HG03135 (cell line): Measurements from ENCODE around the gene VSIG8.

Experiments used
- ATAC-seq: cut with Tn5 transposase; IDR thresholded peaks from one replicate; pipeline ENCODE4 v1.9.1; 2021; ENCODE audit warnings: mild to moderate bottlenecking, moderate library complexity; ENCODE audit not compliant: unreplicated experiment

The VSIG8 gene

GRCh38 chr1:159859767-159860322 lies 2.6 kb downstream of the VSIG8 start:
- ATAC-seq: no peak

DNA sequence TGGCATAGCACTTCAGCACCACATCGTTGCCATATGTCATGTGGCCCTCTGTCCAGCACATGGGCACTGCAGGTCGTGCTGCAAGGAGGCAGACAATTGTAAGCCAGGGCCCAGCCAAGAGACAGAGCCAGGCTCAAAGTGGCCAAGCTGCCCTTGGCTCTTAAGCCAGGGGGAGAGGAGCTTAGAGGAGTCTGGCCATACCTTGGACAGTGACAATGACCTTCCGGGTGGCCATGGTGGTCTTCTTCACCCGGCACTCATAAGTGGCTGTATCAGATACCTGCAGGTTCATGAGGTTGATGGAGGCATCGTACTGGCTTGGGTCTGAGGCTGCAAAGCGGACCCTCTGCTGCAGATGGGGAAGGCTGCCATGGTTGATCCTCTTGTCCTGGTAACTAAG lies 4.6 kb downstream of the VSIG8 start:
- ATAC-seq: no peak

- ATAC-seq: no peak
These were observed 5.9 kb downstream of the VSIG8 start for GRCh38 chr1:159856576-159856975.

GRCh38 chr1:159855709-159856108 lies 6.7 kb downstream of the VSIG8 start:
- ATAC-seq: no peak

- peak; percentile 87 for ATAC-seq
These were observed 7.7 kb downstream of the VSIG8 start for GRCh38 chr1:159854693-159855192.

GRCh38 chr1:159854116-159854692 lies 8.3 kb downstream of the VSIG8 start:
- ATAC-seq: no peak

DNA sequence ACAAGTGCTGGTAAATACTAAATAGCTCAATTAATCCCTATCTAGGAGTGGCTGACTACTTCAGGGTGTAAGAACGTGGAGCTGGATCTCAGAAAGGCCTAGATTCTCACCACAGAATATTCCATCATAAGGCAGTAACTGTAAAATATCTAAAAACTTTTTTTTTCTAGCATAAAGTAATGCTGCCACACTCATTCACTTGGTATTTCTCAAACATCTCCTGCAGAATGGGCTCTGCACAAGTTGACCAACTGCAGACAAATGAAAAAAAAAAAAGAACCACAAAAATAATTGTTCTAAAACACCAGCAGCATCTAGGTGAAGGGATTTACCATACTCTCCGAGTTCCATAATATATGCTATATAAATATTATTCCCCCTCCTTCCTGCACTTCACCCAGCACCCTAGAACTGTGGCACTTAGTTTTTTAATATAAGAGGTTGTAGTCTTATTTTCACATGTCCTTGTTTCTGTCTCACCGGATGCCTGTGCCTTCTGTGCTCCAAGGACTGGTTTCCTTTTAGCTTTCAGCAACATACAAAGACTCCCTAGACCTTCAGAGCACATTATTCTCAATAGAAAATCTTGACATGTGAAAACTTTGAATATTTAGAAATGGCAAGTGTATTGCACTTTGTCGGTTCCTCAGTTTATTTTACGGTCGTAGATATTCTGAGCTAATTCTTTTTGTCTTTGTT lies 8.9 kb downstream of the VSIG8 start:
- no peak for ATAC-seq

- ATAC-seq: no peak
These were observed 11.1 kb downstream of the VSIG8 start for GRCh38 chr1:159851407-159851806.

DNA sequence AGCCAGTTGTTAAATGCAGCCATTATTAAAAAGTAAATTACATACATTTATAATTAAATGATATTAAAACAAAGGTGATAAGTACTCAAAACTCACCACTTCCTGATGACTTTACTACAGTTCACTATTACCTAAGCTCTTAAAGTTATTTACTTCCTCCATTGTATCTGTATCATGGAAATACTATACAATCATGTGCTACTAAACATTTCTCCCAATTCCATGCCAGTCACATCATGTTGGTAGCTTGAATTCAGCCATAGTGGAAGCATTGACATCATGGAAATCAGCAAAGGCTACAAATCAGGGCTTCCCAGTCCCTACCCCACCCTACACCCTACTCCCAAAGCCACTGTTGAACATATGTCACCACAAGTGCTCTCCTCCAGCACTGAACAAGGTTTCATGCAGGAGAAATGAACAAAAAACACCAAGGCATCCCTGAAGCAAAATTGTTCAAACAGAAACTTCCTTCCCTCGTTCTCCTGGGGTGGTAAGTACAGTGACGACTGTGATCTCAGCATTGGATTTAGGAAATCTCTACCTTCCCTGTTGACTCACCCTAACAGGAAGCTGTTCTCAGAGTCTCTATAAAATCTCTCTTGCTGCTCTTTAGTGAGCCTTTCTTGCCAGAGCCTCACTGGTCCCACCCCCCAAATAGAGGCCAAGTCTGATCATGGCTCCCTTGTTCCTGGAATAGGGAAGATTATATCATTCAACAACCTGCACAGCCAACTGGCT lies 12.7 kb downstream of the VSIG8 start:
- ATAC-seq: no peak

DNA sequence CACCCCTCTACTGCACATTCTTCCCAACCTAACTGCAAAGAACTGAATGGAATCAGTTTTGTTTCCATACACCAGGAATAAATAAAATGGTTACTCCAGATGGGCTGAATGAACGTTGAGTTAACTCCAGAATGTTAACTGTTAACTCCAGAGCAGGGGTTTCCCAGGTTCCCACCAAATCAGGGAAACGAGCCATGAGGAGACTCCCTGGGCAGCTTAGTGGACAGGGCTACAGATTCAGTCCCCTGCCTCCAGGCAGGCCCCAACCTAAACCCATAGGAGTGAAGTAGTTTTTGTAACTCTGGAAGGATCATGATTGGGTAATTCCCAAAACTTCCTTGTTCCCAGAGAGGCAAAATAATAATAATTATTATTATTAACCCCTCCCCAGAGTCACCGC lies 14.1 kb downstream of the VSIG8 start:
- ATAC-seq: no peak

DNA sequence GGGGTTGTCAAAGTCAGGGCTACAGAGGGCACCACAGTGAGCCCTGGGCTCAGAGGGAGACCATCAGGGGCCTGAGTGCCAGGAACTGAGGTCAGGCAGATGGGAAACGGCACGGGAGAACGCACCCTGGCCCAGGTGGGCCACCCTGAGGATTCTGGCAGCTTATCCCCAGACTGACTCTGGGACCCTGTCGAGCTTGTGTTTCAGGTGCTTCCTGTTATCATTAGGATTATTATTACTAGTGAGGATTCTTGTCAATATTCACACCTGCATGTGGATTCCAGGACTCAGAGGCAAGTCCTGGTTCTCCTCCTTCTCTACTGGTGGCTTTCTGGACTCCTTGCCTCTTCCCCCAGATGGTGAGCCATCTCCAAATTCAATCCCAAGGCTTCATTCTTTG lies 15.2 kb downstream of the VSIG8 start:
- ATAC-seq: no peak

DNA sequence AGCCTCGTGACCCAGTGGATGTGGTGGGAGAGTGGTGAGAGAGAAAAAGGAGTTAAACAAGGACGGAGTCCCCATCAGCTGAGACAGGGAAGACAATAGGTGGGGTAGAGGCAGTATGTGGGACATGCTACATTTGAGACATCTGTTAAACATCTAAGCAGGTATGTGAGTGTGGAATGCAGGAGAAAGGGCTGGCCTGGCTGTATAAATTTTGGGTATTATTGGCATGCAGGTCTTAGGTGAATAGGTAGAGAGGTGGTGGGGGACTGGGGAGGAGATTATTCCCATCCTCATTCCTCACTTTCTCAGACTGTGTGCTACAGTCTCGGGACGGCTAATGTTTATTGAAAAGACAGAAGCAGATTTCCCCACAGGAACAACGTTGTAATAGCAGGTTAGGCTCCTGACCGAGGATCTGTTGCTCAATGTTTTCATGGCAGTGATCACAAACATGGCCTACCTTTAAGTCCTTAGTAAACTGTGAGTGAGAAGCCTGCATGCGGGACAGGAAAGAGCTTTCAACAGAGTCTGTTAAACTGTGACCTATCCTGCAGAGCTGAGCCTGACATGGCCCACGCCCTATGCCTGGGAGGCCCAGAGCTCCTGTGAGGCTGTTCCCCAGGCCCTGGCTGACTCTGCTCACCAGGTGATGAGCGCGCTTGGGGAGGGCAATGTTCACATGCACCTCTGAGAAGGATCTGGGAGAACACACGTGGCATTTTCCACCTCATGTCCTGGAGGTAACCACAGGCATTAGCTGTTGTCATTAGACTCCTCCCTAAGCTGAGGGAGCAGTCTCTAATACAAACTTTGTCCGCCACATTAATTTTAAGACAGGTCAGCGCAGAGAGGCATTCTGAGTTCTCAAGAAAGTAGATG lies 16.5 kb downstream of the VSIG8 start:
- ATAC-seq: no peak

DNA sequence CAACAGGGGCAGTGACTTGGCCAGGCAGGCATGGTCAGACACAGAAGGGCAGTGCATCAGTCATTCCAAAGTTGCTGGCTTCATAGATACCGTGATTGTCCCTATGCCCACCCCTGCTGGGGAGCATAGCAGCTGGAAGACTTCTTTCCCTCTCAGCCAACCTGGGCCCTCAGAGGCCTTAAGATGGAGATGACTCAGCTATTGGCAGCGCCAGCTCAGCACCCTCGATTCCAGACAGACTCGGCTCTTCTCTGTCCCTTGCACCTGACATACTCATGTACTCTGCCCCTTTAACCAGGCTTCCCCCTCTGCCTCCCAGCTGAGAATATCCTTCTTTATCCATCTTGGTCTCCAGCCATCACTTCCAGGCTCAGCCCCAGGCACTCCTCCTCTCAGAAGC lies 19.0 kb downstream of the VSIG8 start:
- no peak for ATAC-seq

GRCh38 chr1:159841749-159842148 lies 20.7 kb downstream of the VSIG8 start:
- no peak for ATAC-seq

DNA sequence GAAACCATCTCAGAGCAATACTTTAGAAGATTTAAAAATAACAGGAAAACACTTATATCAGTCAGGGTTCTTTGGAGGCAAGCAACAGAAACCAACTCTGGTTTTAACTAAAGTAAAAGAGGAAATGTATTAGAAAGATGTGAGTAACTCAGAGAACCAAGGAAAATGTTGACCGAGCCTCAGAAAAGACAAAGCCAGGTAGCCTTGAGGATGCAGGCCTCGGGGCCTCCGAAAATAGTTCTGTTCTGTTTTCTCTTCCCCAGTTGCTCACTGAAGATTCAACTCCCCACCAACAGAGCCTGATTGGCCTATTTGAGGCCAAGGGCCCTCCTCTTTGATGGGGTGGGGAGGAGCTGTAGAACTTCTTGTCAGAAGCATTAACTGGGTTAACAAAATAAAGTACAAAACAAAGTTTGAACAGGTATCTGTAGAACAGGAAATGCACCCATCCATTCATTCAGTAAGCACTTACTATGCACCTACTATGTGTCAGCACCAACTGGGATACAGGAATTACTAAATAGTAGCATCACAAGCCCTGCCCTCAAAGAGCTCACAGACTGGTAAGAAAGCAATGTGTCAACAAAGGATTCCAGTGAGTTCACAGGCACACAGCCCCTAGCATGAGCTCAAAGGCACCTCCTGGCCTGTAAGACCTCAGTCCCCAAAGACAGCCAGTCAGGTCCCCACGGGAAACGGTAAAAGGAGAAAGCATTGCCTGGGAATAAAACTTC lies 23.2 kb downstream of the VSIG8 start:
- peak; percentile 76 for ATAC-seq

DNA sequence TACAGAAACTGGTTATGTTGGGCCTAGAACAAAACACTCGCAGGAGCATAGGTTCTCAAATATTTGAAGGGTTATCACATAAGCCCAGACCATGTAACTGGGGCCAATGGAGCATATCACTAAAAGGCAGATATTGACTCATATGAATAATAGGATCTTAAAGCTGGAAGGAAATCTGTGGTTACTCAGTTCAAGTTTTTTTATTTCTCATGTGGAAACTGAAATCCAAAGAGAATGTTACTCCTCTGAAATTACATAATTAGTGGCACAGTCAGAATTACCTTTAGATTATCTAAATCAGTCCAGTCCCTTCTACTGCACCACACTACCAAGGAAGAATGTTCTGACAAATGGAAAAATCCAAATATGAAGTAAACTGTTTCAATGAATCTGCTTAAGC lies 23.7 kb downstream of the VSIG8 start:
- ATAC-seq: peak; percentile 60

GRCh38 chr1:159835862-159836525 lies 26.5 kb downstream of the VSIG8 start:
- no peak for ATAC-seq

- no peak for ATAC-seq
These were observed 27.1 kb downstream of the VSIG8 start for GRCh38 chr1:159835356-159835755.

GRCh38 chr1:159832309-159832708 lies 30.1 kb downstream of the VSIG8 start:
- no peak for ATAC-seq
